Body of pancreas (tissue), 4 donors: ENCODE results near the gene OR5H2.

ENCODE experiments used
- CTCF ChIP-seq, 7 experiments: fragments of 450-650 bp in 4 of 7; fragments of 200-600 bp in 3 of 7; sonication (generic) in 3 of 7; IDR thresholded peaks; one replicate each; pipeline ENCODE4 v1.5.1; 2016 to 2019; ENCODE audit warnings: antibody characterized with exemption in 7 of 7
- POLR2A ChIP-seq, 3 donors: fragments of 450-650 bp; IDR thresholded peaks; one replicate each; pipeline ENCODE4 v1.6.1; 2016; ENCODE audit warnings: antibody characterized with exemption in 3 of 3, mild to moderate bottlenecking in 2 of 3

DNA sequence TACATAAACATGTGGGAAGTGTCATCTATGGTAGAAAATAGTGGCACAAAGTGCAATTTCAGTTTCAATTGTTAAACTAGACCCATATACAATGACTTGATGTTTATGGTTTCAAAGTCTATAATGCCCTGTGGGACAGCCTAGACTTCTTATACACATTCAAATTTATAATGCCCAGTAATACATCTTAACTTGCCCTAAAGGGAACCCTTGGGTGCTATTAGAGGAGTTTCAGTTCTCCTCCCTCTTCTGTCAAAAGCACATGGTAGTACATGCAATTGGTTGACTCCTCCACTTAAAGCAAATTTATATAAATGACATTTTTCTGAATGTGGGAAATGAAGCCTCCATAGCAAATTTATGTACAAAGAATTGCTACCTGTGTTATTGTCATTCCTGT is 41.1 kb downstream of the OR5H2 start:
- TF ChIP-seq CTCF (IDR thresholded peaks at IDR 0.05), result no peak
- TF ChIP-seq POLR2A (IDR thresholded peaks at IDR 0.05), result no peak
